NCI-H2081 treated with DMSO at 0.1 percent for 48 hours (cell line): ENCODE results near the gene USP22.
"Not testable (repeated sequence)": the region's sequence is repeated elsewhere in the genome, so short reads cannot be mapped to it uniquely, and the experiment has no call there.

Experiments
- DNase-seq: peaks from one replicate; lab custom pipeline; 2025; lab: John Stamatoyannopoulos, UW

Gene USP22

GRCh38 chr17:20988001-20988636, 54.7 kb downstream of the USP22 start:
- DNase-seq, result no peak

- DNase-seq, result no peak
These were observed 55.3 kb downstream of the USP22 start for GRCh38 chr17:20987511-20987910.

GRCh38 chr17:20986767-20987510, 55.9 kb downstream of the USP22 start:
- no peak for DNase-seq

GRCh38 chr17:20983359-20983637, 59.5 kb downstream of the USP22 start:
- DNase-seq, result no peak

GRCh38 chr17:20982589-20983358, 60.0 kb downstream of the USP22 start:
- no peak for DNase-seq

GRCh38 chr17:20981046-20981920, 61.5 kb downstream of the USP22 start:
- no peak for DNase-seq

- no peak for DNase-seq
These were observed 63.1 kb downstream of the USP22 start for GRCh38 chr17:20979792-20980083.

GRCh38 chr17:20979007-20979791, 63.6 kb downstream of the USP22 start:
- not testable (repeated sequence) for DNase-seq

- DNase-seq, result not testable (repeated sequence)
These were observed 65.1 kb downstream of the USP22 start for GRCh38 chr17:20977609-20978253.

GRCh38 chr17:20975566-20975965, 67.2 kb downstream of the USP22 start:
- DNase-seq, result no peak

GRCh38 chr17:20970329-20970728, 72.5 kb downstream of the USP22 start:
- DNase-seq, result no peak

- DNase-seq, result no peak
These were observed 73.7 kb downstream of the USP22 start for GRCh38 chr17:20968913-20969616.

GRCh38 chr17:20967776-20968175, 75.0 kb downstream of the USP22 start:
- no peak for DNase-seq

GRCh38 chr17:20966870-20967269, 75.9 kb downstream of the USP22 start:
- DNase-seq, result no peak

GRCh38 chr17:20965492-20965891, 77.3 kb downstream of the USP22 start:
- DNase-seq, result no peak

GRCh38 chr17:20961586-20961985, 81.2 kb downstream of the USP22 start:
- no peak for DNase-seq

GRCh38 chr17:20960871-20961270, 81.9 kb downstream of the USP22 start:
- DNase-seq, result no peak

GRCh38 chr17:20955427-20956323, 87.1 kb downstream of the USP22 start:
- DNase-seq, result no peak

- DNase-seq, result no peak
These were observed 88.0 kb downstream of the USP22 start for GRCh38 chr17:20954794-20955193.
